NCI-H69 (cell line): ENCODE data around the gene NFATC4.

Experiments
- DNase-seq: peaks from one replicate; lab custom pipeline; 2025; lab: John Stamatoyannopoulos, UW

Gene NFATC4

DNA sequence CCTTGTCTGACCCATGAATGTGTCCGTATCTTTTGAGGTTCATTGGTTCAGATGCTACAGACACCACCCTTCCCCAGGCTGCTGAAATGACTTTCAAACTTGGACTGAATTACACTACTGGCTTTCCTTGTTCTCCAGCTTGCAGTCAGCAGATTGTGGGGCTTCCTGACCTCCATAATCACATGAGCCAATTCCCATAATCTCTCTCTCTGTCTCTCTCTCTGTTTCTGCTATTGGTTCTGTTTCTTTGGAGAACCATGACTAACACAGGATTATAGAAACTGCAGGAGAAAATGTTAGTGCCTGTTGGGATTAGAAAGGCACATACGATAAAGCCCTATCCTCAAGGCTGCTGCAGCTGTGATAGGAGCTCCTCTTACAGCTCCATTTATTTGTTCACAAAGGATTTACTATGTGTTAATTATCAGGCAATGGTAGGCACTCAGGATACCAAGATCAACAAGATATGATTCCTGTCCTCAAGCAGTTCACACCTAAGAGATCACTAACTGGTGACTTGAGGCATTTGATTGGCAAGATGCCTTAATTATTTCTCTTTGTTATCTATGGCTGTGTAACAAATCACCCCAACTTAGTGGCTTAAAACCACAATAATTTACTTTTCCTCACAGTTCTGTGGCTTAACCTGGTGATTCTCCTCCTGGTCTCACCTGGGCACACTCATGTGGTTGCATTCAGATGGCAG lies 20.6 kb downstream of the NFATC4 start:
- DNase-seq, result no peak

- DNase-seq, result no peak
Measured at GRCh38 chr14:24389226-24389848, 21.4 kb downstream of the NFATC4 start.

- no peak for DNase-seq
Measured at GRCh38 chr14:24390701-24391468, 22.9 kb downstream of the NFATC4 start.

GRCh38 chr14:24392325-24393091 lies 24.5 kb downstream of the NFATC4 start:
- DNase-seq, result peak; percentile 69

GRCh38 chr14:24394275-24394674 lies 26.3 kb downstream of the NFATC4 start:
- DNase-seq, result peak; percentile 13

- DNase-seq, result no peak
Measured at GRCh38 chr14:24395609-24396582, 27.9 kb downstream of the NFATC4 start.

DNA sequence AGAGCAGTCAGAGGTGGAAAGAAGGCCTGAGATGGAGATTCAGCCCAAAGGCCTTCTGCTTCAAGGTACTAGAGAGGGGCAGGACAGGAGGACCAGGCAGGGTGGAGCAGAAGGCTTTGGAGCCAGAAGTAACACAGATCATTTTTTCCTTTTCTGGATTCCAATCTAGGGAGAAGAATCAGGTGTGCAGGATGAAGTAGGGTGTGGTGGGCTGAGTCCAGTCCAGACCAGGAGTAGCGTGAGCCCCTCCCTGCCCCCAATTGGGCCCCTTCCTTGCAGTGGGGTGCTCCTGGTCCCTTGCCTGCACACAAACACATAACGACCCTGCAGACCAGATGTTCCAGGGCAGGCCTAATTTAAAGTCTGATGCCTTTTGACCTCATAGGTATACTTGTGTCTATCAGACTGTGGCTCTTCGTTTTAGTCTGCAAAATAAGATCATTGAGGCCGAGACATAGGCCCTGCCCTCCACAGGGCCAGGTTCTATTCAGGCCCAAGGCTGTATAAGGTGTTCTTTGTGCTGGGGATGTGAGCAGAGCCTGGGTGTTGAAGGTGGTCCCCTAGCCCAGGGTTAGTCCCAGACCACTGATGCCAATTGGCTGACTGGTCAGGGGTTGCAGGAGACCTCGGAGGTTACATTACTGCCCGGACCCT lies 29.8 kb downstream of the NFATC4 start:
- DNase-seq, result no peak

GRCh38 chr14:24398293-24398652 lies 30.3 kb downstream of the NFATC4 start:
- DNase-seq, result peak; percentile 41

DNA sequence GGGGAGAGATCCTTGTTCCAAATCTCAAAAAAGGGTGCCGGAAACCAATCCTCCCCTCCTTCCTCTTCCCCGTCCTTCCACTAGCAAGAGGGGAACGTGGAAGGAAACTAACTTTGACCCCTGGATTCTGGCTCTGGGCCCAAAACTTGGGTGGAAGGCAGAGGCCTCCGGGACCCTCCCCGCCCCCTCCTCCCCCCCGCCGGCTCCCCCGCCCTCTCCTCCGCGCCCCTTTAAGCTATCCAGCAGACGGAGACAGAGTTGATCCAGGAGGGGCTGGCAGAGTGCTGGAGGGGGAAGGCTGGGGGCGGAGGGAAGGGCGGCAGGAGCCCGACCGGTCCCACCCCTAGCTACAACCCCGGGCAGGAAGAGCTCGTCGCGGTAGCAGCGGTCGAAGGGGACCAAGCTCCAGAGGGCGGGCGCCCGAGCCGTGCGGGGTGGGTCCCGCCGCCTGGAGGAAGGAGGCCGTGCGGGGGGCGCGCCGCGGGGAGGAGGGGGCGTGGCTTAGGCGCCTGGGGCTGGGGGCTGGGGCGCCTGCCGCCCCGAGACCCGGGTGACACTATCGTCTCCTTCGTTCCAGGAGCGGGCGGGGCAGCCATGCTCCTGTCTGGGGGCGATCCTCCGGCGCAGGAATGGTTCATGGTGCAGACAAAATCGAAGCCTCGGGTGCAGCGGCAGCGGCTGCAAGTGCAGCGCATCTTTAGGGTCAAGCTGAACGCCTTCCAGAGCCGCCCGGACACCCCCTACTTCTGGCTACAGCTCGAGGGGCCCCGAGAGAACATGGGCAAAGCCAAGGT lies 30.9 kb downstream of the NFATC4 start, which contains the start of gene NYNRIN:
NYNRIN (plus strand) TSS at position 351 of the 794 bp plus-strand sequence; CDS start at position 595, 244 bp downstream.
- peak; percentile 68 for DNase-seq

- no peak for DNase-seq
Measured at GRCh38 chr14:24399447-24399822, 31.5 kb downstream of the NFATC4 start.

DNA sequence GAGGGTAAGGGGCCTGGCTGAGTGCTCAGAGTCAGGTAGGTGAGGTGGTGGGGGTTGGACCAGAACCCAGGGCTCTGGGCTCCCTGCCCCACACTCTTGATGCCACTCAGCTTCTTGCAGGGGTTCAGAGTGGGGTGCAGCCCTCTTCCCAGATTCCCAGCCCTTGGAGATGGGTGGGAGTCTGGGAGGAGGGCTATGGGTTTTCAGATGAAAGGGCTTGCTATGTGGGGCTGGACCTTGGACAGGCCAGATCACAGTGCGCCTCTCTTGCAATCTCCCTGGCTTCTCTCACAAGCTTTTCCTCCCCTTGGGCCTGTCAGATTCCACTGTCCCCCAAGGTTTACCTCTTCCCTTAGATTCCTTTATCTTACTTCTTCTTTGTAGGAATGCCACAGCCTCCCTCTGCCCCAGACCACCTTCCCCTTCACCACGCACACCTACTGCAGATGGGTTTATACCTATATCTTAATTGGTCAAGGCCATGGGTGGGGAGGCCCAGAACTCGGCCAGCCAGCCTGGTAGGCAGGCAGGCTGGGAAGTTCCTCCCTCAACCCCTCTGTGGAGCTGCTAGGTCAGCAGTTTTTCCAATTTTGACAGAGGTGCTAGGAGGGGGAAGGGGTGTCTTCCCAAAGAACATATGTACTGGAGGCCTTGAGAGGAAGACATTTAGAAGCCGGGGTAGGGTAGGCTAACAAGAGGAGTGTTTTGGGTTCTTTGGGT lies 32.2 kb downstream of the NFATC4 start:
- no peak for DNase-seq

- DNase-seq, result no peak
Measured at GRCh38 chr14:24401810-24402702, 34.1 kb downstream of the NFATC4 start.

DNA sequence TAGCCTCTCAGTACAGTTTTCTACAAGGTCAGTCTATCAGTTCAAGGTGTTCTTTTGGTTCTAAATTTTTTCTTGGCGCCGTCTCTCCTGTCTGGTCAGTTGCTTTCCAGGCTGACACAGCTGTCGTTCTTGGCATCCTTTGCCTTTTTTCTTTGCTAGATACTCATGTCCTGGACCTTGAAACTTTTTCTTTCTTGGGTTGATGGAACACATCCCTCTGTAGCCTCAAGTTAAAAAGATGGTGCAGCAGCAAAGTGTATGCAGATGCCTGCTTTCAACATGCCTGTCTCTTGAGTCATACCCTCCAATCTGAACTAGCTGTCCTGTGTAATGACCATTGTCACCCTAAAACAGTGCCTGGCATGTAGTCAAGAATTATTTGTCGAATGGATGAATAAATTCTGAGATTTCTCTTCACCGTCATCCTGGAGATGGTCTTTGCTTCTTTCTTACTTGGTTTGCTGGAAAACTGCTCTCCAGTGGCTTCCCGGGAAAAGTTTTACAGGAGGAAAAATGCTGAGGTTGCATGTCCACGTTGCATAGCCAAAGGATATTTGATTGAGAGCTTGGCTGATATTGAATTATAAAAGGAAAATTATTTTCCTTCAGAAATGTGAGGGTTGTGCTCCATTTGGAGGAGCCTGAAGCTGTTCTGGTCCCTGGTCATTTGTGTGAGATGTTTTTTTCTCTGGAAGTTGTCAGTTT lies 35.5 kb downstream of the NFATC4 start:
- DNase-seq, result no peak

- no peak for DNase-seq
Measured at GRCh38 chr14:24404814-24405213, 36.8 kb downstream of the NFATC4 start.

GRCh38 chr14:24406416-24406815 lies 38.4 kb downstream of the NFATC4 start:
- DNase-seq, result no peak

DNA sequence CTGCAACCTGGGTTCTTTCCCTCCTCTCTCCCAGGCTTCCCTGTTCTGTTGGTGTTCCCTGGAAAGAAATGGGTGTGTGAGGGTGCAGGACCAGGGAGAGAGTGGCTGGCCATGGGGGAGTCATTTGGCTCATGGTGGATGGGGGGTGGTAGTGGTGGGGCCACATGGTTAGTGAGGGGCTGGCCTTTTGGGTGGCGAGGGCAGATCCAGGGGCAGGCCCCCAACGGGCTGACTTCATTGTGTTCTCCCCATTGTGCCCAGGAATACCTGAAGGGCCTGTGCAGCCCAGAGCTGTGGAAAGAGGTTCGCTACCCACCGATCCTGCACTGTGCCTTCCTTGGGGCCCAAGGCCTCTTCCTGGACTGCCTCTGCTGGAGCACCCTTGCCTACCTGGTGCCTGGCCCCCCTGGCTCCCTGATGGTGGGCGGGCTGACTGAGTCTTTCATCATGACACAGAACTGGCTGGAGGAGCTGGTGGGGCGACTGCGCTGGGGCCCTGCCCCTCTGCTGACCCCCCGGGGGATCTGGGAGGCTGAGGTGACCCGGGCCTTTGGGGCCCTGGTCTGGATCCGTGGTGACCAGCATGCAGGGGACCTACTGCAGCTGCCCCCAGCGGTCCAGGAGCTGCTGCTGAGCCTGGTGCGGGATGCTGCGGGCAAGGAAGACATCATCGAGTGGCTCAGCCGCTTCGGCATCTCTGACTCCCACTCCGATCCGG lies 39.8 kb downstream of the NFATC4 start:
- no peak for DNase-seq

GRCh38 chr14:24408764-24409163 lies 40.8 kb downstream of the NFATC4 start:
- no peak for DNase-seq
